HepG2 (cell line): ENCODE measurements around the gene MSRB3. TPM values are rescaled to one million over a fixed set of nuclear protein-coding genes. Genes with fewer than 3 reads are reported as not detected.

Experiments
- ATAC-seq: fragments of 200-7000 bp; cut with Tn5 transposase; 3 replicates; pipeline ENCODE4 v1.9.1; 2020; ENCODE audit warnings: mild to moderate bottlenecking, moderate library complexity
- BruUV-seq: library from RNA; stranded (reverse); fragments of 400-500 nt; replicated peaks from 2 replicates; lab custom pipeline; 2021; lab: Mats Ljungman, UMichigan
- CTCF ChIA-PET: fragments of 300-600 bp; formaldehyde crosslinking; extraction: SDS; loops from one replicate; lab custom pipeline; 2021; ENCODE audit warnings: low total read pairs, inconsistent platforms, low intra/inter-chr PET ratio; lab: Yijun Ruan, JAX
- POLR2A ChIA-PET: fragments of 350-600 bp; sonication (Branson Sonifier 250); formaldehyde crosslinking; loops from one replicate; lab custom pipeline; 2020; ENCODE audit warnings: antibody characterized with exemption, inconsistent platforms; lab: Yijun Ruan, JAX
- DNase-seq: peaks from one replicate; pipeline ENCODE4 v3.0.0-alpha.2; 2015; ENCODE audit warnings: low spot score
- FAIRE-seq: peaks from 3 replicates; lab custom pipeline; 2011; peaks lifted over from hg19 to GRCh38; lab: Jason Lieb, UNC
- H2AFZ ChIP-seq: one replicate; pipeline ENCODE4 v1.6.1; 2011; ENCODE audit warnings: low read length, inconsistent platforms
- H3K27ac ChIP-seq: fragments of 300-600 bp; 3 replicates; pipeline ENCODE4 v1.8.0; 2011; ENCODE audit warnings: mixed run types, mild to moderate bottlenecking, mixed read lengths, low read length, inconsistent platforms; ENCODE audit not compliant: insufficient read depth; ENCODE audit errors: extremely low read length
- H3K27me3 ChIP-seq, 2 experiments: fragments of 200-600 bp in 1 of 2; 2 replicates in 1 of 2; 3 replicates in 1 of 2; pipeline versions ENCODE4 v1.6.0 to v1.8.0; 2011; ENCODE audit warnings: low read length in 2 of 2, mild to moderate bottlenecking in 2 of 2, moderate library complexity in 2 of 2, inconsistent platforms in 1 of 2; ENCODE audit not compliant: insufficient read depth in 2 of 2, control insufficient read depth in 1 of 2
- H3K36me3 ChIP-seq, 2 experiments: fragments of 200-600 bp in 1 of 2; replicated peaks in 1 of 2; 2 replicates in 1 of 2; 3 replicates in 1 of 2; pipeline versions ENCODE4 v1.5.1 to v1.8.0; 2011; ENCODE audit warnings: low read length in 2 of 2, inconsistent platforms in 1 of 2; ENCODE audit not compliant: insufficient read depth in 2 of 2, control insufficient read depth in 1 of 2
- H3K4me1 ChIP-seq: 2 replicates; pipeline ENCODE4 v1.5.1; 2012; ENCODE audit warnings: low read length, inconsistent platforms; ENCODE audit not compliant: insufficient read depth
- H3K4me2 ChIP-seq: 2 replicates; pipeline ENCODE4 v1.6.0; 2011; ENCODE audit warnings: low read depth, low read length, inconsistent platforms
- H3K4me3 ChIP-seq, 3 experiments: fragments of 200-600 bp in 1 of 3; sonication (generic), shearing (Covaris generic) in 1 of 3; replicated peaks in 1 of 3; 2 replicates each; pipeline ENCODE4 v1.5.1; 2011 to 2016; ENCODE audit warnings: low read length in 3 of 3, inconsistent platforms in 2 of 3, low read depth in 2 of 3, mild to moderate bottlenecking in 2 of 3, control low read depth in 1 of 3, mixed read lengths in 1 of 3; ENCODE audit not compliant: insufficient read depth in 1 of 3
- H3K79me2 ChIP-seq: one replicate; pipeline ENCODE4 v1.6.1; 2011; ENCODE audit warnings: low read length, inconsistent platforms; ENCODE audit not compliant: insufficient read depth
- H3K9ac ChIP-seq: 2 replicates; pipeline ENCODE4 v1.6.0; 2011; ENCODE audit warnings: mild to moderate bottlenecking, low read depth, low read length, inconsistent platforms; ENCODE audit not compliant: insufficient read depth
- H3K9me3 ChIP-seq: 2 replicates; pipeline ENCODE4 v1.5.1; 2012; ENCODE audit warnings: mild to moderate bottlenecking, low read length
- H4K20me1 ChIP-seq: 2 replicates; pipeline ENCODE4 v1.6.0; 2011; ENCODE audit warnings: inconsistent platforms, mild to moderate bottlenecking, low read length, moderate library complexity; ENCODE audit not compliant: insufficient read depth
- ARNT ChIP-seq: fragments of 450-650 bp; IDR thresholded peaks from 2 replicates; pipeline ENCODE4 v1.6.1; 2017
- ARNT2 ChIP-seq: sonication (generic); formaldehyde crosslinking; IDR thresholded peaks from 2 replicates; pipeline ENCODE4 v1.8.0; 2022; ENCODE audit warnings: mild to moderate bottlenecking, low read depth, missing genetic modification reagents, moderate library complexity
- CCDC6 ChIP-seq: sonication (generic); formaldehyde crosslinking; IDR thresholded peaks from 2 replicates; pipeline ENCODE4 v1.8.1; 2022; ENCODE audit warnings: mild to moderate bottlenecking, missing genetic modification reagents, moderate library complexity
- HNRNPUL1 ChIP-seq: fragments of 200-400 bp; formaldehyde crosslinking; IDR thresholded peaks from 2 replicates; pipeline ENCODE4 v1.6.1; 2017; ENCODE audit warnings: low read depth, mild to moderate bottlenecking, low read length, moderate library complexity
- KMT2B ChIP-seq: IDR thresholded peaks from 2 replicates; pipeline ENCODE4 v1.6.1; 2016; ENCODE audit warnings: missing genetic modification reagents, missing compliant biosample characterization
- ZEB1 ChIP-seq: IDR thresholded peaks from 2 replicates; pipeline ENCODE4 v1.6.1; 2012; ENCODE audit warnings: mild to moderate bottlenecking, low read depth, inconsistent platforms; ENCODE audit not compliant: insufficient replicate concordance
- ZFP41 ChIP-seq: sonication (generic); formaldehyde crosslinking; IDR thresholded peaks from 2 replicates; pipeline ENCODE4 v1.4.0; 2020; ENCODE audit warnings: mild to moderate bottlenecking, missing genetic modification reagents, borderline replicate concordance
- ZNF235 ChIP-seq: sonication (generic); formaldehyde crosslinking; IDR thresholded peaks from 2 replicates; pipeline ENCODE4 v1.8.1; 2023; ENCODE audit warnings: mild to moderate bottlenecking, missing genetic modification reagents, borderline replicate concordance
- ZNF354B ChIP-seq: sonication (generic); formaldehyde crosslinking; IDR thresholded peaks from 2 replicates; pipeline ENCODE4 v1.8.0; 2022; ENCODE audit warnings: mild to moderate bottlenecking, missing genetic modification reagents
- WGBS: methylation state at CpG from one replicate; pipeline ENCODE4 v1.1.6; 2017; ENCODE audit warnings: low lambda C conversion rate; 5-methylcytosine and 5-hydroxymethylcytosine counted together
- in situ Hi-C: cut with HindIII; loops from 2 replicates; pipeline ENCODE4 v1.10.0; 2017; ENCODE audit warnings: low pct_unique_long_range_greater_than_20kb; ENCODE audit not compliant: extremely low pct_ligation_motif_present
- intact Hi-C: fragments of 100-400 bp; cut with micrococcal nuclease; formaldehyde crosslinking; loops from one replicate; pipeline ENCODE4 v1.10.0; 2022; ENCODE audit not compliant: unreplicated experiment
- polyA plus RNA-seq, 8 experiments: library from polyadenylated mRNA; depleted of rRNA in 3 of 8; stranded (reverse) in 7 of 8; unstranded in 1 of 8; fragments of >200 nt; fragmentation: Illumina TruSeq in 4 of 8; extraction: Trizol in 4 of 8; gene quantifications; 2 replicates each; pipeline versions ENCODE4 v1.2.1 to v1.2.3, GENCODE V29; 2011 to 2016; ENCODE audit warnings: low read depth in 4 of 8, missing spikeins in 1 of 8, mixed read lengths in 1 of 8; ENCODE audit not compliant: insufficient read depth in 1 of 8
- total RNA-seq, 5 experiments: library from RNA; depleted of rRNA; stranded (reverse); fragments of >200 nt; fragmentation: Illumina TruSeq; extraction: Trizol; gene quantifications; 2 replicates each; pipeline ENCODE4 v1.2.3, GENCODE V29; 2016; ENCODE audit warnings: low read depth in 1 of 5
- TF ChIP-seq, protein P1 (sequence below): IDR thresholded peaks from 2 replicates; pipeline ENCODE4 v1.6.1; 2018; ENCODE audit warnings: missing genetic modification reagents
- TF ChIP-seq, protein P2 (sequence below): sonication (generic); formaldehyde crosslinking; IDR thresholded peaks from 2 replicates; pipeline ENCODE4 v1.5.0; 2020; ENCODE audit warnings: missing genetic modification reagents
- TF ChIP-seq, protein P3 (sequence below): sonication (generic); formaldehyde crosslinking; IDR thresholded peaks from 2 replicates; pipeline ENCODE4 v1.8.1; 2022; ENCODE audit warnings: low read depth, mild to moderate bottlenecking, missing genetic modification reagents
- TF ChIP-seq, protein P4 (sequence below), 2 experiments: fragments of 450-650 bp in 1 of 2; sonication (generic) in 1 of 2; formaldehyde crosslinking; IDR thresholded peaks; 2 replicates each; pipeline versions ENCODE4 v1.5.0 to v1.8.0; 2020 to 2022; ENCODE audit warnings: mild to moderate bottlenecking in 1 of 2, missing genetic modification reagents in 1 of 2
- TF ChIP-seq, protein P5 (sequence below): IDR thresholded peaks from 2 replicates; pipeline ENCODE4 v1.6.1; 2016; ENCODE audit warnings: missing compliant biosample characterization, missing genetic modification reagents, borderline replicate concordance
- TF ChIP-seq, protein P6 (sequence below): sonication (generic); formaldehyde crosslinking; IDR thresholded peaks from 2 replicates; pipeline ENCODE4 v1.8.0; 2022; ENCODE audit warnings: mild to moderate bottlenecking, missing genetic modification reagents; ENCODE audit not compliant: insufficient replicate concordance

Gene MSRB3
- total and polyA plus RNA-seq, 2 of the 13 experiments (the other 11 are each of a cell fraction or from before 2014, with no cell fraction given), result 1.5 to 1.9 TPM

DNA sequence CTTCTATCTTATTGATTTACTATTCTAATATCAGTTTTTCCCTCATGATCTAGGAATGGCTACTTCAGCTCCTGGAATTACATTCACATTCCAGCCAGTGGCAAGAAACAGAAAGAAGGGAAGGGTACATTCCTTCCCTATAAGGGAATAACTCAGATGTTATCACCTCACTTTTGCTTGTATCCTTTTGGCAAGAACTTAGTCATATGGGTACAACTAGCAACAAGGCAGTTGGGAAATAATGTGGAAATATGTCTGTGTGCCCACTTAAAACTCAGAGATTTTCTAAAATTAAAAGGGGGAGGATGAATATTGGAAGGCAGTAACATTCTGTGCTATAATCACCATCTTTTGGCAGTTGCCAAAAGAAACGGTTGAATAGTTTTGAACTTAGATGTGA is 85.6 kb downstream of the MSRB3 start:
- H3K4me1 ChIP-seq, result no peaks in the 10 kb centered on the region
- intact Hi-C loops, result no loop called here
- H3K9me3 ChIP-seq, result no peaks in the 10 kb centered on the region
- CTCF ChIA-PET, result no interaction called here
- no peaks in the 10 kb centered on the region for H3K36me3 ChIP-seq
- no peak for FAIRE-seq
- POLR2A ChIA-PET, result no interaction called here
- no TSS peak for BruUV-seq
- H3K4me3 ChIP-seq, result no peak overlapping the region
- no peak for ATAC-seq
- no peak for DNase-seq
- no peak overlapping the region for H3K4me2 ChIP-seq
- no peaks in the 10 kb centered on the region for H3K79me2 ChIP-seq
- in situ Hi-C loops, result no loop called here
- no peak overlapping the region for H2AFZ ChIP-seq
- WGBS, result 28% methylated on average over 1 of the region's 1 CpG
- H4K20me1 ChIP-seq, result no peaks in the 10 kb centered on the region
- H3K9ac ChIP-seq, result no peak overlapping the region
- H3K27me3 ChIP-seq, result no peaks in the 10 kb centered on the region
- H3K27ac ChIP-seq, result no peak overlapping the region
- TF ChIP-seq, protein P1, sequence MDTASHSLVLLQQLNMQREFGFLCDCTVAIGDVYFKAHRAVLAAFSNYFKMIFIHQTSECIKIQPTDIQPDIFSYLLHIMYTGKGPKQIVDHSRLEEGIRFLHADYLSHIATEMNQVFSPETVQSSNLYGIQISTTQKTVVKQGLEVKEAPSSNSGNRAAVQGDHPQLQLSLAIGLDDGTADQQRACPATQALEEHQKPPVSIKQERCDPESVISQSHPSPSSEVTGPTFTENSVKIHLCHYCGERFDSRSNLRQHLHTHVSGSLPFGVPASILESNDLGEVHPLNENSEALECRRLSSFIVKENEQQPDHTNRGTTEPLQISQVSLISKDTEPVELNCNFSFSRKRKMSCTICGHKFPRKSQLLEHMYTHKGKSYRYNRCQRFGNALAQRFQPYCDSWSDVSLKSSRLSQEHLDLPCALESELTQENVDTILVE (CRISPR knock-in tag), result no peak
- no peak for TF ChIP-seq KMT2B (CRISPR knock-in tag)
- no peak for TF ChIP-seq ZNF235 (CRISPR knock-in tag)
- TF ChIP-seq ZFP41 (CRISPR knock-in tag), result no peak
- TF ChIP-seq ARNT2 (CRISPR knock-in tag), result no peak
- TF ChIP-seq, protein P2, sequence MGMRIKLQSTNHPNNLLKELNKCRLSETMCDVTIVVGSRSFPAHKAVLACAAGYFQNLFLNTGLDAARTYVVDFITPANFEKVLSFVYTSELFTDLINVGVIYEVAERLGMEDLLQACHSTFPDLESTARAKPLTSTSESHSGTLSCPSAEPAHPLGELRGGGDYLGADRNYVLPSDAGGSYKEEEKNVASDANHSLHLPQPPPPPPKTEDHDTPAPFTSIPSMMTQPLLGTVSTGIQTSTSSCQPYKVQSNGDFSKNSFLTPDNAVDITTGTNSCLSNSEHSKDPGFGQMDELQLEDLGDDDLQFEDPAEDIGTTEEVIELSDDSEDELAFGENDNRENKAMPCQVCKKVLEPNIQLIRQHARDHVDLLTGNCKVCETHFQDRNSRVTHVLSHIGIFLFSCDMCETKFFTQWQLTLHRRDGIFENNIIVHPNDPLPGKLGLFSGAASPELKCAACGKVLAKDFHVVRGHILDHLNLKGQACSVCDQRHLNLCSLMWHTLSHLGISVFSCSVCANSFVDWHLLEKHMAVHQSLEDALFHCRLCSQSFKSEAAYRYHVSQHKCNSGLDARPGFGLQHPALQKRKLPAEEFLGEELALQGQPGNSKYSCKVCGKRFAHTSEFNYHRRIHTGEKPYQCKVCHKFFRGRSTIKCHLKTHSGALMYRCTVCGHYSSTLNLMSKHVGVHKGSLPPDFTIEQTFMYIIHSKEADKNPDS, result no peak
- TF ChIP-seq ZEB1, result no peak
- TF ChIP-seq, protein P3, sequence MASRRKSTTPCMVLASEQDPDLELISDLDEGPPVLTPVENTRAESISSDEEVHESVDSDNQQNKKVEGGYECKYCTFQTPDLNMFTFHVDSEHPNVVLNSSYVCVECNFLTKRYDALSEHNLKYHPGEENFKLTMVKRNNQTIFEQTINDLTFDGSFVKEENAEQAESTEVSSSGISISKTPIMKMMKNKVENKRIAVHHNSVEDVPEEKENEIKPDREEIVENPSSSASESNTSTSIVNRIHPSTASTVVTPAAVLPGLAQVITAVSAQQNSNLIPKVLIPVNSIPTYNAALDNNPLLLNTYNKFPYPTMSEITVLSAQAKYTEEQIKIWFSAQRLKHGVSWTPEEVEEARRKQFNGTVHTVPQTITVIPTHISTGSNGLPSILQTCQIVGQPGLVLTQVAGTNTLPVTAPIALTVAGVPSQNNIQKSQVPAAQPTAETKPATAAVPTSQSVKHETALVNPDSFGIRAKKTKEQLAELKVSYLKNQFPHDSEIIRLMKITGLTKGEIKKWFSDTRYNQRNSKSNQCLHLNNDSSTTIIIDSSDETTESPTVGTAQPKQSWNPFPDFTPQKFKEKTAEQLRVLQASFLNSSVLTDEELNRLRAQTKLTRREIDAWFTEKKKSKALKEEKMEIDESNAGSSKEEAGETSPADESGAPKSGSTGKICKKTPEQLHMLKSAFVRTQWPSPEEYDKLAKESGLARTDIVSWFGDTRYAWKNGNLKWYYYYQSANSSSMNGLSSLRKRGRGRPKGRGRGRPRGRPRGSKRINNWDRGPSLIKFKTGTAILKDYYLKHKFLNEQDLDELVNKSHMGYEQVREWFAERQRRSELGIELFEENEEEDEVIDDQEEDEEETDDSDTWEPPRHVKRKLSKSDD (CRISPR knock-in tag), result no peak
- TF ChIP-seq, protein P4, sequence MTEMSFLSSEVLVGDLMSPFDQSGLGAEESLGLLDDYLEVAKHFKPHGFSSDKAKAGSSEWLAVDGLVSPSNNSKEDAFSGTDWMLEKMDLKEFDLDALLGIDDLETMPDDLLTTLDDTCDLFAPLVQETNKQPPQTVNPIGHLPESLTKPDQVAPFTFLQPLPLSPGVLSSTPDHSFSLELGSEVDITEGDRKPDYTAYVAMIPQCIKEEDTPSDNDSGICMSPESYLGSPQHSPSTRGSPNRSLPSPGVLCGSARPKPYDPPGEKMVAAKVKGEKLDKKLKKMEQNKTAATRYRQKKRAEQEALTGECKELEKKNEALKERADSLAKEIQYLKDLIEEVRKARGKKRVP (CRISPR knock-in tag; IDR thresholded peaks at IDR 0.05), result no peak
- no peak for TF ChIP-seq ARNT
- TF ChIP-seq, protein P5, sequence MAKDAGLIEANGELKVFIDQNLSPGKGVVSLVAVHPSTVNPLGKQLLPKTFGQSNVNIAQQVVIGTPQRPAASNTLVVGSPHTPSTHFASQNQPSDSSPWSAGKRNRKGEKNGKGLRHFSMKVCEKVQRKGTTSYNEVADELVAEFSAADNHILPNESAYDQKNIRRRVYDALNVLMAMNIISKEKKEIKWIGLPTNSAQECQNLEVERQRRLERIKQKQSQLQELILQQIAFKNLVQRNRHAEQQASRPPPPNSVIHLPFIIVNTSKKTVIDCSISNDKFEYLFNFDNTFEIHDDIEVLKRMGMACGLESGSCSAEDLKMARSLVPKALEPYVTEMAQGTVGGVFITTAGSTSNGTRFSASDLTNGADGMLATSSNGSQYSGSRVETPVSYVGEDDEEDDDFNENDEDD (CRISPR knock-in tag), result no peak
- TF ChIP-seq HNRNPUL1, result no peak
- TF ChIP-seq, protein P6, sequence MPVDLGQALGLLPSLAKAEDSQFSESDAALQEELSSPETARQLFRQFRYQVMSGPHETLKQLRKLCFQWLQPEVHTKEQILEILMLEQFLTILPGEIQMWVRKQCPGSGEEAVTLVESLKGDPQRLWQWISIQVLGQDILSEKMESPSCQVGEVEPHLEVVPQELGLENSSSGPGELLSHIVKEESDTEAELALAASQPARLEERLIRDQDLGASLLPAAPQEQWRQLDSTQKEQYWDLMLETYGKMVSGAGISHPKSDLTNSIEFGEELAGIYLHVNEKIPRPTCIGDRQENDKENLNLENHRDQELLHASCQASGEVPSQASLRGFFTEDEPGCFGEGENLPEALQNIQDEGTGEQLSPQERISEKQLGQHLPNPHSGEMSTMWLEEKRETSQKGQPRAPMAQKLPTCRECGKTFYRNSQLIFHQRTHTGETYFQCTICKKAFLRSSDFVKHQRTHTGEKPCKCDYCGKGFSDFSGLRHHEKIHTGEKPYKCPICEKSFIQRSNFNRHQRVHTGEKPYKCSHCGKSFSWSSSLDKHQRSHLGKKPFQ (CRISPR knock-in tag), result no peak
- no peak for TF ChIP-seq ZNF354B
- no peak for TF ChIP-seq CCDC6 (CRISPR knock-in tag)
